Spleen (tissue), 11 donors: Measurements from ENCODE around the gene KRT34. TPM values are rescaled to one million over a fixed set of nuclear protein-coding genes. Genes with fewer than 3 reads are reported as not detected.

Experiments used
- DNase-seq: peaks from one replicate; pipeline ENCODE4 v3.0.0-alpha.2; 2020
- H3K27ac ChIP-seq, 8 donors: fragments of 200-600 bp; sonication (generic) in 7 of 8; 1 replicate in 4 of 8; 2 replicates in 4 of 8; pipeline versions ENCODE4 v1.5.0 to v1.8.0; 2016 to 2021; ENCODE audit warnings: inconsistent platforms in 4 of 8, mild to moderate bottlenecking in 4 of 8, moderate library complexity in 1 of 8
- H3K27me3 ChIP-seq, 7 donors: fragments of 200-600 bp; sonication (generic) in 6 of 7; replicated peaks in 1 of 7; 1 replicate in 4 of 7; 2 replicates in 3 of 7; pipeline versions ENCODE4 v1.5.0 to v1.8.0; 2016 to 2021; ENCODE audit warnings: inconsistent platforms in 3 of 7, mild to moderate bottlenecking in 1 of 7
- H3K36me3 ChIP-seq, 6 donors: fragments of 200-600 bp; sonication (generic) in 5 of 6; 1 replicate in 4 of 6; 2 replicates in 2 of 6; pipeline versions ENCODE4 v1.5.0 to v1.8.0; 2016 to 2021; ENCODE audit warnings: inconsistent platforms in 2 of 6
- H3K4me1 ChIP-seq, 6 donors: fragments of 200-600 bp; sonication (generic) in 5 of 6; 1 replicate in 3 of 6; 2 replicates in 3 of 6; pipeline versions ENCODE4 v1.5.0 to v1.8.0; 2016 to 2021; ENCODE audit warnings: inconsistent platforms in 3 of 6
- H3K4me3 ChIP-seq, 8 donors: fragments of 200-600 bp; sonication (generic) in 7 of 8; 1 replicate in 4 of 8; 2 replicates in 4 of 8; pipeline versions ENCODE4 v1.5.0 to v1.8.0; 2016 to 2021; ENCODE audit warnings: inconsistent platforms in 4 of 8, mild to moderate bottlenecking in 4 of 8, moderate library complexity in 2 of 8
- H3K9me3 ChIP-seq, 8 donors: fragments of 200-600 bp; sonication (generic) in 7 of 8; 1 replicate in 4 of 8; 2 replicates in 4 of 8; pipeline versions ENCODE4 v1.5.0 to v1.8.0; 2016 to 2021; ENCODE audit warnings: inconsistent platforms in 4 of 8
- POLR2A ChIP-seq, 3 donors: fragments of 450-650 bp; IDR thresholded peaks; one replicate each; pipeline ENCODE4 v1.5.1; 2017; ENCODE audit warnings: antibody characterized with exemption in 3 of 3, mild to moderate bottlenecking in 1 of 3
- POLR2AphosphoS5 ChIP-seq, 3 donors: sonication (generic); formaldehyde crosslinking; IDR thresholded peaks; one replicate each; pipeline ENCODE4 v1.5.1; 2017; ENCODE audit warnings: antibody characterized with exemption in 3 of 3
- WGBS, 5 donors: extraction: QIAGEN DNeasy Blood & Tissue Kit in 3 of 5; methylation state at CpG; one replicate each; pipeline versions ENCODE4 v1.1.5 to v1.1.7; 2013 to 2018; 5-methylcytosine and 5-hydroxymethylcytosine counted together
- intact Hi-C: fragments of 100-400 bp; cut with DNase I; formaldehyde crosslinking; loops from one replicate; pipeline ENCODE4 v1.15.0; 2023; ENCODE audit warnings: low total_unique reads
- polyA plus RNA-seq, 3 donors: library from polyadenylated mRNA; stranded (reverse); fragments of 200-250 nt; gene quantifications; one replicate each; pipeline ENCODE4 v1.2.1, GENCODE V29; 2013
- total RNA-seq, 7 donors: library from RNA; depleted of rRNA in 3 of 7; stranded (reverse); fragments of >200 nt in 3 of 7; fragmentation: NEBNext Ultra II Directional in 4 of 7; extraction: Animal tissue kit (Norgen Biotek cat#: 25700) in 4 of 7; gene quantifications; one replicate each; pipeline versions ENCODE4 v1.1.0 to v1.2.1, GENCODE V29; 2016 to 2021
- TF ChIP-seq, protein P1 (sequence below), 11 experiments: fragments of 200-600 bp in 7 of 11; fragments of 450-650 bp in 4 of 11; sonication (generic) in 4 of 11; IDR thresholded peaks in 8 of 11; conservative IDR thresholded peaks in 3 of 11; 1 replicate in 7 of 11; 2 replicates in 4 of 11; pipeline versions ENCODE4 v1.4.0 to v1.8.0; 2016 to 2021; ENCODE audit warnings: antibody characterized with exemption in 11 of 11, inconsistent platforms in 4 of 11, mild to moderate bottlenecking in 1 of 11
- donor health status: healthy with polysubstance abuse.
- donor health status: DM: no; HTN: no; CAD: no; lungs with moderate emphysema.
- donor health status: DM: no; HTN: no; CAD: no.
- donor health status: Bipolar disorder and iron deficiency.
- donor health status: healthy.
- donor health status: DM: no; HTN: no; CAD: no.
- donor health status: DM: yes; HTN: yes; CAD: no.

KRT34 gene
- total and polyA plus RNA-seq, 10 donors, result not detected

DNA sequence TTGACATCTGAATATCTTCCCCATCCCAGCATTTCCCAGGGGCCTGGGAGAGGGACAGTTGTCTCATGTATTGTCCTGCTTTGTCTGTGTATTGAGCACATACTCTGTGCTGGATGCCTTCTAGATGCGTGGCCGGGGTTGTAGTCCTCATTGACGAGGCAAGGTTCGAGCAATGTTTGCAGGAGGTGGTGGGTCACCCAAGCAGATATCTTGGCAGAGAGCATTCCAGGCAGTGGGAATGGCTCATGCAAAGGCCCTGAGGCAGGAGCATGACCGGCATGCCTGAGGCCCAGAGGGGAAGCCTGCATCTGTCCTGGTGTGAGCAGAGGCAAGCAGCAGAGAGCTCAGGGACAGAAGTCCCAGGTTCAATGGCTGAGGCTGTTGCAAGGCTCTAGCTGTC lies 49.0 kb downstream of the KRT34 start:
- no peak overlapping the region for H3K27ac ChIP-seq
- no peak for DNase-seq
- no peaks in the 10 kb centered on the region for H3K9me3 ChIP-seq
- H3K4me3 ChIP-seq, result no peak overlapping the region
- H3K4me1 ChIP-seq, result no peaks in the 10 kb centered on the region
- H3K36me3 ChIP-seq, result no peaks in the 10 kb centered on the region
- WGBS, 5 donors, result 94 to 96% (median 96%) methylated on average over 4 to 5 of the region's 5 CpGs
- intact Hi-C loops, result no loop called here
- H3K27me3 ChIP-seq, result peaks cover 0 to 6% (median 0%) of the 10 kb centered on the region in 7 donors
- TF ChIP-seq POLR2A (IDR thresholded peaks at IDR 0.05) (no peak), POLR2AphosphoS5 (IDR thresholded peaks at IDR 0.05) (no peak)
- TF ChIP-seq, protein P1, sequence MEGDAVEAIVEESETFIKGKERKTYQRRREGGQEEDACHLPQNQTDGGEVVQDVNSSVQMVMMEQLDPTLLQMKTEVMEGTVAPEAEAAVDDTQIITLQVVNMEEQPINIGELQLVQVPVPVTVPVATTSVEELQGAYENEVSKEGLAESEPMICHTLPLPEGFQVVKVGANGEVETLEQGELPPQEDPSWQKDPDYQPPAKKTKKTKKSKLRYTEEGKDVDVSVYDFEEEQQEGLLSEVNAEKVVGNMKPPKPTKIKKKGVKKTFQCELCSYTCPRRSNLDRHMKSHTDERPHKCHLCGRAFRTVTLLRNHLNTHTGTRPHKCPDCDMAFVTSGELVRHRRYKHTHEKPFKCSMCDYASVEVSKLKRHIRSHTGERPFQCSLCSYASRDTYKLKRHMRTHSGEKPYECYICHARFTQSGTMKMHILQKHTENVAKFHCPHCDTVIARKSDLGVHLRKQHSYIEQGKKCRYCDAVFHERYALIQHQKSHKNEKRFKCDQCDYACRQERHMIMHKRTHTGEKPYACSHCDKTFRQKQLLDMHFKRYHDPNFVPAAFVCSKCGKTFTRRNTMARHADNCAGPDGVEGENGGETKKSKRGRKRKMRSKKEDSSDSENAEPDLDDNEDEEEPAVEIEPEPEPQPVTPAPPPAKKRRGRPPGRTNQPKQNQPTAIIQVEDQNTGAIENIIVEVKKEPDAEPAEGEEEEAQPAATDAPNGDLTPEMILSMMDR (IDR thresholded peaks at IDR 0.05 in 8 of 11, conservative IDR thresholded peaks at IDR 0.05 in 3 of 11), result no peak

DNA sequence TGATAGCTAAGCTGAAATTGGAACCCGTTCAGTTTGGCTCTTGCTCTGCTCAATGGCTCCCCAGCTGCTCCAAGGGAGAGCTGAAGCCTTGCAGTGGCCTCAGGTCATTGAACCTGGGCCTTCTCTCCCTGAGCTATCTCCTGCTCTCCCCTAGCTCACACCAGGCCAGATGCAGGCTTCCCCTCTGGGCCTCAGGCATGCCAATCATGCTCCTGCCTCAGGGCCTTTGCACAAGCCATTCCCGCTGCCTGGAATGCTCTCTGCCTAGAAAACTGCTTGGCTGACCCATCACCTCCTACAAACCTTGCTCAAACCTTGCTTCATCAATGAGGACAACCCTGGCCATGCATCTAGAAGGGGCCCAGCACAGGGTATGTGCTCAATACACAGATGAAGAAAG lies 49.9 kb downstream of the KRT34 start:
- H3K36me3 ChIP-seq, result no peaks in the 10 kb centered on the region
- no peak for DNase-seq
- H3K4me1 ChIP-seq, result no peaks in the 10 kb centered on the region
- TF ChIP-seq POLR2AphosphoS5 (IDR thresholded peaks at IDR 0.05), result no peak
- TF ChIP-seq POLR2A (IDR thresholded peaks at IDR 0.05), result no peak
- TF ChIP-seq, protein P1 (IDR thresholded peaks at IDR 0.05 in 8 of 11, conservative IDR thresholded peaks at IDR 0.05 in 3 of 11), result no peak
- intact Hi-C loops, result no loop called here
- H3K9me3 ChIP-seq, result no peaks in the 10 kb centered on the region
- peaks cover 0 to 6% (median 0%) of the 10 kb centered on the region in 7 donors for H3K27me3 ChIP-seq
- no peak overlapping the region for H3K27ac ChIP-seq
- no peak overlapping the region for H3K4me3 ChIP-seq
- WGBS, 5 donors, result 71 to 86% (median 77%) methylated on average over 1 to 2 of the region's 2 CpGs

DNA sequence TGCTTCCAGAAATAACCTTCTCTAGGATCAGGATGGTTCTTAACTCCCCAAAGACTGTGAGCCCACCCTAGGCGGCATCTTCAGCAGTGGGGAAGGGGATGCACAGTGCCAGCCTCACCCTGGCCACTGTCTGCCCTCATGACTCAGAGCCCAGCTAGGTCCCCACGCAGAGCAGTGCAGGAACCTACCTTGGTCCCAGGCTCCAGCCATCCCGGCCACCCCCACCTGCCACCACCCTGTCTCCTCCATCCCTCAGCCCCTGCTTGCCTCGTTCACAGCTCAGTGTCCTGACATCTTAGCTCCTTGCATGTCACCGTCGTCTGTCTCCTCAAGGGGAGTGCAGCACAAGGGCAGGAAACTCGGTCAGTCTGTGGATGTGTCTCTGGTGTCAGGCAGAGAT lies 50.5 kb downstream of the KRT34 start:
- Histone ChIP-seq H3K27ac (no peak overlapping the region), H3K4me3 (no peak overlapping the region), H3K27me3 (peaks cover 0 to 6% (median 0%) of the 10 kb centered on the region in 7 donors), H3K9me3 (no peaks in the 10 kb centered on the region), H3K36me3 (no peaks in the 10 kb centered on the region), H3K4me1 (no peaks in the 10 kb centered on the region)
- WGBS, 5 donors, result 65 to 85% (median 78%) methylated on average over 6 to 7 of the region's 7 CpGs
- intact Hi-C loops, result no loop called here
- TF ChIP-seq POLR2A (IDR thresholded peaks at IDR 0.05), result no peak
- TF ChIP-seq, protein P1 (IDR thresholded peaks at IDR 0.05 in 8 of 11, conservative IDR thresholded peaks at IDR 0.05 in 3 of 11), result no peak
- no peak for TF ChIP-seq POLR2AphosphoS5 (IDR thresholded peaks at IDR 0.05)
- no peak for DNase-seq

DNA sequence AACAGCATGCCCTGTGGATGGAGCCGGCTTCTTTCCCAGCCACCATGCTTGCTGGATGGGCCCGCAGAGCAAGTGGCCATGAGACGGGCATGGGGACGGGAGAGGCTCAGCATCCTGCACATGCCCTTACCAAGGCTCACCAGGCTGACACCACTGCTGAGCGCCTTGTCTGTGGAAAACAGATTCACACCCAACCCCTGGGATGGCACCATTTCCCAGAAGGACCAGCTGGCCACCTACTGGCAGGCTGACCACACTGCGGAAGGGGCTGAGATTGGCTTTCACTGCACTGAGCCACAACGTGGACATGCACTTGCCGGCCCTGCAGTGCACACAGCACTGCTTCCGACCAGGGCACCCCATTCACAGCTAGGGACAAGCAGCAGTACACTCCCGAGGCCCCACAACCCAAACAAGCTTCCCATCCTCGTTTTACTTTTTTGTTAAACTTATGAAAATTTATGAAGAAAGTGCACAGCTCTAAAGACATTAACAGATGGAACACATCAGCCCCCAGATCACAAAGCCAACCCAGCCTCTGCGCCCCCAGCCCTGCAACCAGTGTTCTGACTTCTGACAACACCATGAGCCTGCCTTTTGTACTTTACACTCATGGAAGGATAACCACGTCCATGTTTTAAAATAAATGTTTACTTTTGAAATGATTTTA lies 52.7 kb downstream of the KRT34 start:
- intact Hi-C loops, result loop anchor here (10.0 kb wide), 1 partner anchor 525 kb away; no protein-coding TSS in a partner anchor
- Histone ChIP-seq H3K4me3 (no peak overlapping the region), H3K36me3 (no peaks in the 10 kb centered on the region), H3K27me3 (no peaks in the 10 kb centered on the region), H3K9me3 (no peaks in the 10 kb centered on the region), H3K4me1 (no peaks in the 10 kb centered on the region), H3K27ac (no peak overlapping the region)
- DNase-seq, result no peak
- WGBS, 5 donors, result 49 to 68% (median 59%) methylated on average over 12 to 13 of the region's 13 CpGs
- no peak for TF ChIP-seq POLR2AphosphoS5 (IDR thresholded peaks at IDR 0.05)
- no peak for TF ChIP-seq POLR2A (IDR thresholded peaks at IDR 0.05)
- TF ChIP-seq, protein P1 (IDR thresholded peaks at IDR 0.05 in 8 of 11, conservative IDR thresholded peaks at IDR 0.05 in 3 of 11), result peak; percentile 12 to 77 (median 62)
